ENCODE results near the gene KCNE2.
"Not testable (repeated sequence)": the region's sequence is repeated elsewhere in the genome, so short reads cannot be mapped to it uniquely, and the experiment has no call there.

Gene KCNE2

GRCh38 chr21:34417448-34418077 lies 53.8 kb downstream of the KCNE2 start:
- not testable (repeated sequence) for H3K4me3 ChIP-seq (ENCODE audit: low read depth in 1 of 2, low read length in 2 of 2)

More at GRCh38 chr21:34417448-34418077, 53.8 kb downstream of the KCNE2 start:
- not testable (repeated sequence) for H3K36me3 ChIP-seq (ENCODE audit: control insufficient read depth in 1 of 2, insufficient read depth in 2 of 2, low read length in 2 of 2); H3K27ac ChIP-seq (ENCODE audit: low read length); H3K27me3 ChIP-seq (ENCODE audit: low read depth, low read length); H3K9me3 ChIP-seq (ENCODE audit: control insufficient read depth in 1 of 2, low read length in 2 of 2); H3K4me1 ChIP-seq (ENCODE audit: control insufficient read depth in 1 of 2, insufficient read depth in 2 of 2, low read length in 2 of 2)
